ENCODE measurements around the gene FOXF2. TPM values are rescaled to one million over a fixed set of nuclear protein-coding genes. Genes with fewer than 3 reads are reported as not detected.
A peak's percentile ranks its signal among the peaks of the same experiment; 100 is the strongest.

The FOXF2 gene
- total RNA-seq, 1 experiment from 2014 or later: 8.0 TPM

DNA sequence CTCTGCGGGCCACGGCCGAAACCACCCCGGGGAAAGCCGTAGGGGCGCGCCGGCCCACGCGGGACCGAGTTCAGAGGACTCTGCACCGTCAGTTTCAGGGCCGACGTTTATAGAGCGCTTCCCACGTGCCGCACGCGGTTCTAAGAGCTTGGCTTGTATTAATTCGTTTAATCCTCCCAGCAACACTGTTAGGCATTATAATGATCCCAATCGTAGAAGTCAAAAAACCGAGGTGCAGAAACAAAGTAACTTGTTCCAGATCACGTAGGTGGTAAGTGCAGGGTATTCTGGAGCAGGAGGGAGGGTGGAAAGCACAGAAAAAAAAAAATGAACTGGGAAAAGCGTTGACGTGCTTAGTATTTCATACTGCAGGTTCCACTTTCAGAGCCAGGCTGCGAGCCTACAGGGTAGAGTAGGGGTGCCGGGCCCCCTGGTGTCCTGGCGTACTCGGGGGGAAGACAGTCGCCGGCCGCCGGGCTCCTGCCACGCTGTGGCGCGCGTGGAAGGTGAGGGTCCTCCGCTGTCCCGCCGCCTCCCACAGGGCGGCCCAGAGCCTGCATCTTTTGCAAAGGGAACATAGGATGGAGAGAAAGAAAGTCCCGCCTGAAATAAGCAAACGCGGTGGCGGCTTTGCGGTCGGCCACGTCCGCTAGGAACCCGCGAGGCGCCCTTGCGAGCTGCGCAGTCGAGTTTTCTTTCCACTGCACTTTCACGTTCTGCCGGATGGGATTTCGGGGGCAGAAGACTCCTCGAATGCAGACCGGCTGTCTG is 10.2 kb upstream of the FOXF2 start:
- Mint-ChIP-seq H3K4me1 (ENCODE audit: insufficient read depth, unreplicated experiment) (peaks cover 8% of the 10 kb centered on the region), H3K27ac (ENCODE audit: low read depth, unreplicated experiment) (no peak overlapping the region), H3K27me3 (ENCODE audit: insufficient read depth, unreplicated experiment) (peaks cover 27% of the 10 kb centered on the region), H3K9me3 (ENCODE audit: unreplicated experiment) (no peaks in the 10 kb centered on the region), H3K4me3 (ENCODE audit: unreplicated experiment) (no peak overlapping the region), H3K36me3 (ENCODE audit: insufficient read depth, unreplicated experiment) (no peaks in the 10 kb centered on the region)
- no peak for DNase-seq (ENCODE audit: unreplicated experiment)
- no TSS peak for BruUV-seq (replicated peaks)
- intact Hi-C loops (cut with micrococcal nuclease): no loop called here
- ChIA-PET CTCF (interaction anchor here (0.7 to 2.1 kb wide), 5 partner anchors 68 to 659 kb away, joined by 3 to 8 read pairs (median 3); no protein-coding TSS in a partner anchor), POLR2A (no interaction called here)
- TF ChIP-seq, protein P1, sequence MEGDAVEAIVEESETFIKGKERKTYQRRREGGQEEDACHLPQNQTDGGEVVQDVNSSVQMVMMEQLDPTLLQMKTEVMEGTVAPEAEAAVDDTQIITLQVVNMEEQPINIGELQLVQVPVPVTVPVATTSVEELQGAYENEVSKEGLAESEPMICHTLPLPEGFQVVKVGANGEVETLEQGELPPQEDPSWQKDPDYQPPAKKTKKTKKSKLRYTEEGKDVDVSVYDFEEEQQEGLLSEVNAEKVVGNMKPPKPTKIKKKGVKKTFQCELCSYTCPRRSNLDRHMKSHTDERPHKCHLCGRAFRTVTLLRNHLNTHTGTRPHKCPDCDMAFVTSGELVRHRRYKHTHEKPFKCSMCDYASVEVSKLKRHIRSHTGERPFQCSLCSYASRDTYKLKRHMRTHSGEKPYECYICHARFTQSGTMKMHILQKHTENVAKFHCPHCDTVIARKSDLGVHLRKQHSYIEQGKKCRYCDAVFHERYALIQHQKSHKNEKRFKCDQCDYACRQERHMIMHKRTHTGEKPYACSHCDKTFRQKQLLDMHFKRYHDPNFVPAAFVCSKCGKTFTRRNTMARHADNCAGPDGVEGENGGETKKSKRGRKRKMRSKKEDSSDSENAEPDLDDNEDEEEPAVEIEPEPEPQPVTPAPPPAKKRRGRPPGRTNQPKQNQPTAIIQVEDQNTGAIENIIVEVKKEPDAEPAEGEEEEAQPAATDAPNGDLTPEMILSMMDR (IDR thresholded peaks at IDR 0.05; ENCODE audit: unreplicated experiment): no peak

DNA sequence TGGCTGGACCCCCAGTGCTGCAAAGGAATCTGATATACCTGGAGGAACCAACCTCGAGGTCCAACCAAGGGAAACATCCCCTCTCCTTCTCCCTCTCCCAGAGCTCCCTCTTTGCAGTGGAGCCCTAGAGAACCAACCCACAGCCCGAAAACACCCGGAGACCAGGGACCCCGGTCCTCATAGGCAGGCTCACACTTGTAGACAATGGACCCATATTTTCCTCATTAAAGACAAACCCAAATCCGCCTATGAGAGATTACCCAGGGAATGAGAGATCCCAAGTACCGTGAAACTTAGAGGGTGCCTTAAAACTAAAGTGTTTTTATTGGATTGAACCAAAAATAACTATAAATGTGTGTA is 9.6 kb upstream of the FOXF2 start:
- no peaks in the 10 kb centered on the region for H3K36me3 Mint-ChIP-seq (ENCODE audit: insufficient read depth, unreplicated experiment)
- TF ChIP-seq, protein P1 (IDR thresholded peaks at IDR 0.05; ENCODE audit: unreplicated experiment): no peak
- ChIA-PET CTCF (interaction anchor here (0.7 to 2.1 kb wide), 4 partner anchors 89 to 659 kb away, joined by 3 to 9 read pairs (median 6); no protein-coding TSS in a partner anchor), POLR2A (interaction anchor here (0.6 kb wide), 1 partner anchor 85 kb away, joined by 3 read pairs; no protein-coding TSS in a partner anchor)
- DNase-seq (ENCODE audit: unreplicated experiment): no peak
- H3K4me3 Mint-ChIP-seq (ENCODE audit: unreplicated experiment): no peak overlapping the region
- peaks cover 27% of the 10 kb centered on the region for H3K27me3 Mint-ChIP-seq (ENCODE audit: insufficient read depth, unreplicated experiment)
- BruUV-seq (replicated peaks): no TSS peak
- H3K4me1 Mint-ChIP-seq (ENCODE audit: insufficient read depth, unreplicated experiment): peaks cover 8% of the 10 kb centered on the region
- intact Hi-C loops (cut with micrococcal nuclease): loop anchor here (5.0 kb wide), 2 partner anchors 467 to 787 kb away; no protein-coding TSS in a partner anchor
- no peaks in the 10 kb centered on the region for H3K9me3 Mint-ChIP-seq (ENCODE audit: unreplicated experiment)
- no peak overlapping the region for H3K27ac Mint-ChIP-seq (ENCODE audit: low read depth, unreplicated experiment)

DNA sequence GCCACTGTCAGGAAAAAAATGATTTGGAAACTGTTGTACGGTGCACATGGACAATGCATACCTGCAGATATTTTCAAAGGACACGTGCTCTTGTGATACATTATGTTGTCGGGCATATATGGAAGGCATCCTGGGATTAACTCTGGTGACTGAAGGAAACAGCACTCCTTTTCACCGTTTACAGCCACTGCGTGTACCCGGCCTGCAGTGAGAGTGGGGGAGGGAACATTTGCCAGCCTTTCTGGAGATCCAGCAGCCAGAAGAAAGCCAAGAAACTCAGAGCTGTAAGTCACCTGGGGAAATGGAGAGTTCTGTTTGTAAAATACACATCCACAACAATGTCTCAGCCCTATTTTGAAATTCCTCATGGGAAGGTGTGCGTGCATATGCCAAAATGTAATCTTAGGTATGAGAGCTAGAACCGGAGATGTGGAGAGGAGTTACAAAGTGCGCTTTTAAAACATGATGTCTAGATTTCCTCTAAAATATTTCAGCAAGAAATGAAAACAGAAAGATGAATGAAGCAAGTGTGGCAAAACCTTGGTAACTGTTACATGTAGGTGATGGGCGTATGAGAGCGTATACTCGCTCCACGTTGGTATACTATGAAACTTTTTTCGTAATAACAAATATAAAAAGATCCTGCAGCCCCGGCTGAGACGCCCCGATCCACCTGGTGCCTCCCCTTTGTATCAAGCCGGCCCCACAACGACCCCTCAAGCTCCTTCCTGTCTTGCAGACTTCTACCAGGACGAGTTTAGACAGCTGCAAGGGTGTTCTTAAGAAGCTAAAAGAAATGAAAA is 8.6 kb upstream of the FOXF2 start:
- TF ChIP-seq, protein P1 (IDR thresholded peaks at IDR 0.05; ENCODE audit: unreplicated experiment): no peak
- no peak overlapping the region for H3K27ac Mint-ChIP-seq (ENCODE audit: low read depth, unreplicated experiment)
- intact Hi-C loops (cut with micrococcal nuclease): loop anchor here (1.0 to 5.0 kb wide), 3 partner anchors 469 to 789 kb away; no protein-coding TSS in a partner anchor
- ChIA-PET POLR2A (interaction anchor here (0.6 to 1.1 kb wide), 5 partner anchors 44 to 659 kb away, joined by 3 read pairs; no protein-coding TSS in a partner anchor), CTCF (interaction anchor here (0.5 to 2.1 kb wide), 25 partner anchors 9 to 1225 kb away, joined by 3 to 9 read pairs (median 4); no protein-coding TSS in a partner anchor)
- H3K9me3 Mint-ChIP-seq (ENCODE audit: unreplicated experiment): no peaks in the 10 kb centered on the region
- H3K27me3 Mint-ChIP-seq (ENCODE audit: insufficient read depth, unreplicated experiment): peaks cover 27% of the 10 kb centered on the region
- no peak for DNase-seq (ENCODE audit: unreplicated experiment)
- peak overlapping the region; percentile 18 for H3K4me3 Mint-ChIP-seq (ENCODE audit: unreplicated experiment)
- no peaks in the 10 kb centered on the region for H3K36me3 Mint-ChIP-seq (ENCODE audit: insufficient read depth, unreplicated experiment)
- no TSS peak for BruUV-seq (replicated peaks)
- peaks cover 8% of the 10 kb centered on the region for H3K4me1 Mint-ChIP-seq (ENCODE audit: insufficient read depth, unreplicated experiment)

All from MCF 10A (cell line).